C4-2B (cell line): ENCODE data around the gene SETD1B.

Experiments
- ZFX ChIP-seq: fragments of 450-650 bp; IDR thresholded peaks from 2 replicates; pipeline ENCODE4 v1.6.1; 2017
- TF ChIP-seq, protein P1 (sequence below): fragments of 450-650 bp; conservative IDR thresholded peaks from 2 replicates; pipeline ENCODE4 v1.5.1; 2017; ENCODE audit warnings: mild to moderate bottlenecking

DNA sequence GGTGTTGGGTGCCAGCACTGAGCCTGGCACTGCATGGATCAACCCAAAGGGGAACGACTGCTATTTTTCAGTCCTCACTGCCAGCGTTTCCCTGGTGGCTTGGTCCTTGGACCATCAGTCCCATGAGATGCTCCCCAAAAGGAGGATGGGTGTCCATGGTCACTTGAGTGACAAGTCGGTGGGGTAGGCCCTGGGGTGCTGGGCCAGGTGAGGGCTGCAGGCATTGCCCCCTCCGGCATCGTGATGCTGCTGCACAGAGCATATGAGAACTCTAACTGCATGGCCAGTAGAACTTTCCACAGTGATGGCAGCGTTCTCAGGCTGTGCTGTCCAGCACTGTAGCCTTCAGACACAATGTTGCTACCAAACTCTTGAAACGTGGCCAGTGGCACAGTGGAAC is 16.2 kb downstream of the SETD1B start:
- TF ChIP-seq, protein P1, sequence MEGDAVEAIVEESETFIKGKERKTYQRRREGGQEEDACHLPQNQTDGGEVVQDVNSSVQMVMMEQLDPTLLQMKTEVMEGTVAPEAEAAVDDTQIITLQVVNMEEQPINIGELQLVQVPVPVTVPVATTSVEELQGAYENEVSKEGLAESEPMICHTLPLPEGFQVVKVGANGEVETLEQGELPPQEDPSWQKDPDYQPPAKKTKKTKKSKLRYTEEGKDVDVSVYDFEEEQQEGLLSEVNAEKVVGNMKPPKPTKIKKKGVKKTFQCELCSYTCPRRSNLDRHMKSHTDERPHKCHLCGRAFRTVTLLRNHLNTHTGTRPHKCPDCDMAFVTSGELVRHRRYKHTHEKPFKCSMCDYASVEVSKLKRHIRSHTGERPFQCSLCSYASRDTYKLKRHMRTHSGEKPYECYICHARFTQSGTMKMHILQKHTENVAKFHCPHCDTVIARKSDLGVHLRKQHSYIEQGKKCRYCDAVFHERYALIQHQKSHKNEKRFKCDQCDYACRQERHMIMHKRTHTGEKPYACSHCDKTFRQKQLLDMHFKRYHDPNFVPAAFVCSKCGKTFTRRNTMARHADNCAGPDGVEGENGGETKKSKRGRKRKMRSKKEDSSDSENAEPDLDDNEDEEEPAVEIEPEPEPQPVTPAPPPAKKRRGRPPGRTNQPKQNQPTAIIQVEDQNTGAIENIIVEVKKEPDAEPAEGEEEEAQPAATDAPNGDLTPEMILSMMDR, result no peak
- TF ChIP-seq ZFX, result no peak
